Osteocyte (in vitro differentiated cells): Measurements from ENCODE around the gene ADGRL1. TPM values are rescaled to one million over a fixed set of nuclear protein-coding genes. Genes with fewer than 3 reads are reported as not detected.
A peak's percentile ranks its signal among the peaks of the same experiment; 100 is the strongest.

Source experiments
- DNase-seq: peaks from one replicate; pipeline ENCODE4 v3.0.0; 2021; ENCODE audit warnings: mixed read lengths; ENCODE audit not compliant: unreplicated experiment; ENCODE audit errors: extremely low spot score
- H3K27ac Mint-ChIP-seq: one replicate; pipeline ENCODE4 v1.8.0; 2021; ENCODE audit warnings: mild to moderate bottlenecking, mixed read lengths; ENCODE audit not compliant: unreplicated experiment
- H3K27me3 Mint-ChIP-seq: one replicate; pipeline ENCODE4 v1.8.0; 2021; ENCODE audit warnings: mixed read lengths; ENCODE audit not compliant: unreplicated experiment
- H3K36me3 Mint-ChIP-seq: one replicate; pipeline ENCODE4 v1.8.0; 2021; ENCODE audit warnings: mixed read lengths; ENCODE audit not compliant: unreplicated experiment
- H3K4me1 Mint-ChIP-seq: one replicate; pipeline ENCODE4 v1.8.0; 2021; ENCODE audit warnings: mixed read lengths; ENCODE audit not compliant: unreplicated experiment
- H3K4me3 Mint-ChIP-seq: one replicate; pipeline ENCODE4 v1.8.0; 2021; ENCODE audit warnings: mild to moderate bottlenecking, moderate library complexity, mixed read lengths; ENCODE audit not compliant: unreplicated experiment
- H3K9me3 Mint-ChIP-seq: one replicate; pipeline ENCODE4 v1.8.0; 2021; ENCODE audit warnings: mixed read lengths; ENCODE audit not compliant: unreplicated experiment
- CTCF ChIP-seq: fragments of 200-600 bp; sonication (generic); IDR thresholded peaks from 2 replicates; pipeline ENCODE4 v1.5.0; 2021; ENCODE audit warnings: antibody characterized with exemption, mild to moderate bottlenecking, moderate library complexity
- total RNA-seq: library from RNA; stranded (reverse); gene quantifications from 2 replicates; pipeline ENCODE4 v1.2.1, GENCODE V29; 2021

Gene ADGRL1
- total RNA-seq, 1 donor from 2014 or later, result 43.5 TPM

GRCh38 chr19:14136509-14137281, 69.3 kb downstream of the ADGRL1 start, which contains the start of gene ASF1B:
ASF1B (minus strand) TSS chr19:14136589; CDS start chr19:14136456, 133 bp downstream.
- Mint-ChIP-seq H3K36me3 (no peaks in the 10 kb centered on the region), H3K4me1 (peaks cover 44% of the 10 kb centered on the region), H3K9me3 (no peaks in the 10 kb centered on the region), H3K4me3 (peak within 1 kb of the TSS; percentile 85), H3K27me3 (no peaks in the 10 kb centered on the region), H3K27ac (peak within 1 kb of the TSS; percentile 93)
- peak; percentile 100 for DNase-seq
- TF ChIP-seq CTCF, result peak; percentile 69

- Mint-ChIP-seq H3K4me1 (peaks cover 44% of the 10 kb centered on the region), H3K36me3 (no peaks in the 10 kb centered on the region), H3K4me3 (peak overlapping the region; percentile 85), H3K27ac (no peak overlapping the region), H3K9me3 (no peaks in the 10 kb centered on the region), H3K27me3 (no peaks in the 10 kb centered on the region)
- TF ChIP-seq CTCF, result no peak
- DNase-seq, result no peak
These were observed 69.9 kb downstream of the ADGRL1 start for GRCh38 chr19:14135985-14136508.

GRCh38 chr19:14135355-14135754, 70.6 kb downstream of the ADGRL1 start:
- Mint-ChIP-seq H3K27me3 (no peaks in the 10 kb centered on the region), H3K4me3 (peak overlapping the region; percentile 85), H3K27ac (no peak overlapping the region), H3K4me1 (peaks cover 42% of the 10 kb centered on the region), H3K9me3 (no peaks in the 10 kb centered on the region), H3K36me3 (no peaks in the 10 kb centered on the region)
- no peak for DNase-seq
- no peak for TF ChIP-seq CTCF

- Mint-ChIP-seq H3K9me3 (no peaks in the 10 kb centered on the region), H3K4me1 (no peaks in the 10 kb centered on the region)
- no peak for TF ChIP-seq CTCF
These were observed 78.0 kb downstream of the ADGRL1 start for GRCh38 chr19:14127929-14128509.

GRCh38 chr19:14127176-14127575, 78.8 kb downstream of the ADGRL1 start:
- no peak overlapping the region for H3K27ac Mint-ChIP-seq
- H3K27me3 Mint-ChIP-seq, result no peaks in the 10 kb centered on the region
- DNase-seq, result no peak
- H3K4me1 Mint-ChIP-seq, result no peaks in the 10 kb centered on the region
- H3K9me3 Mint-ChIP-seq, result no peaks in the 10 kb centered on the region
- H3K4me3 Mint-ChIP-seq, result no peak overlapping the region
- no peak for TF ChIP-seq CTCF
- no peaks in the 10 kb centered on the region for H3K36me3 Mint-ChIP-seq

More at GRCh38 chr19:14127929-14128509, 78.0 kb downstream of the ADGRL1 start:
- no peaks in the 10 kb centered on the region for H3K36me3 Mint-ChIP-seq
- no peaks in the 10 kb centered on the region for H3K27me3 Mint-ChIP-seq
- no peak overlapping the region for H3K27ac Mint-ChIP-seq
- H3K4me3 Mint-ChIP-seq, result no peak overlapping the region
- DNase-seq, result no peak
